ENCODE data around the gene NUDT5. TPM values are rescaled to one million over a fixed set of nuclear protein-coding genes. Genes with fewer than 3 reads are reported as not detected.

The NUDT5 gene
- total RNA-seq, 1 experiment from 2014 or later, result 117 TPM

DNA sequence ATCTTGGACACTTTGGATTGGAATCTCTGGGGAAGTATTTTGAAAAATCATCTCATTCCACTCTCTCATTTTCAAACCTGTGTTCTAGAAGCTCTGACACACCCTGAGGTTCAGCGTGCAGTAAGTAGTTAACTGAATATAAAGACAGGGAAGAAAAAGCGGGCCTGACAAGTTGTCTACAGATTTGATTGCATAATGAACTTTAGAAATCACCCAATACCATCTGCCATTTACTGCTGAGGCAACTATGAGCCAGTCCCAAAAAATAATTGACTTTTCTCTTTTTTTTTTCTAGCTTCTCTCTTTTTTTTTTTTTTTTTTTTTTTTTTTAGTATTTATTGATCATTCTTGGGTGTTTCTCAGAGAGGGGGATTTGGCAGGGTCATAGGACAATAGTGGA is 29.8 kb upstream of the NUDT5 start:
- DNase-seq, result no peak
- Histone ChIP-seq H2AFZ (ENCODE audit: low read length) (no peak overlapping the region), H3K9me3 (ENCODE audit: control insufficient read depth, low read depth, low read length) (no peaks in the 10 kb centered on the region), H3K9ac (ENCODE audit: extremely low read depth, insufficient read length, low read length) (no peak overlapping the region), H2BK5ac (ENCODE audit: insufficient read length, low read length) (no peak overlapping the region), H3K23ac (ENCODE audit: insufficient read length, low read depth, low read length) (no peak overlapping the region), H3K27me3 (ENCODE audit: insufficient read depth, low read length) (no peaks in the 10 kb centered on the region), H3K56ac (ENCODE audit: insufficient read length, low read depth, low read length) (no peak overlapping the region), H3T11ph (ENCODE audit: low read length) (no peak overlapping the region), H2BK12ac (ENCODE audit: insufficient read length, low read depth, low read length) (no peak overlapping the region), H4K5ac (ENCODE audit: insufficient read length, low read depth, low read length) (no peak overlapping the region), H2BK120ac (ENCODE audit: low read depth, low read length, poor library complexity, severe bottlenecking) (no peak overlapping the region), H3K4me1 (ENCODE audit: insufficient read depth, low read length) (no peaks in the 10 kb centered on the region), H3K23me2 (ENCODE audit: insufficient read length, low read depth, low read length, poor library complexity, severe bottlenecking) (no peaks in the 10 kb centered on the region), H3K79me1 (ENCODE audit: insufficient read depth, low read depth, low read length, poor library complexity, severe bottlenecking) (peaks cover 8% of the 10 kb centered on the region), H3K14ac (ENCODE audit: insufficient read depth, low read length) (no peak overlapping the region), H3K27ac (ENCODE audit: insufficient read length, low read depth, low read length) (no peak overlapping the region), H3K4me2 (ENCODE audit: insufficient read depth, insufficient read length, low read length) (no peak overlapping the region), H2BK20ac (ENCODE audit: low read depth, low read length, poor library complexity, severe bottlenecking) (no peak overlapping the region), H3K4ac (ENCODE audit: low read depth, low read length) (no peak overlapping the region), H3K18ac (ENCODE audit: insufficient read length, low read depth, low read length) (no peak overlapping the region), H4K20me1 (ENCODE audit: control insufficient read depth, insufficient read depth, insufficient read length) (no peaks in the 10 kb centered on the region), H4K8ac (replicated peaks; ENCODE audit: insufficient read length, low read depth, low read length) (no peak overlapping the region), H4K91ac (ENCODE audit: insufficient read length, low read depth, low read length) (no peak overlapping the region), H2BK15ac (ENCODE audit: low read depth, low read length) (no peak overlapping the region), H2AK5ac (ENCODE audit: insufficient read length, low read length) (no peak overlapping the region), H3K79me2 (ENCODE audit: insufficient read depth, low read length) (peaks cover 2% of the 10 kb centered on the region; the same call in 1 of the 2 replicates)
- Mint-ChIP-seq H3K27me3 (ENCODE audit: low read depth) (no peaks in the 10 kb centered on the region), H3K27ac (no peak overlapping the region), H3K4me1 (peaks cover 0 to 5% of the 10 kb centered on the region in 2 experiments; a peak in 1 of 4 replicates), H3K4me3 (no peak overlapping the region), H3K9me3 (peaks cover 14 to 15% of the 10 kb centered on the region in 2 experiments), H3K36me3 (ENCODE audit: insufficient read depth in 1 of 3, low read depth in 3 of 3) (peaks cover 57 to 83% (median 70%) of the 10 kb centered on the region in 3 experiments)
- WGBS (ENCODE audit: extremely low coverage, insufficient read length, low lambda C conversion rate), result no CpG with 5 or more reads among the region's 2 CpGs
- TF ChIP-seq, protein P1, sequence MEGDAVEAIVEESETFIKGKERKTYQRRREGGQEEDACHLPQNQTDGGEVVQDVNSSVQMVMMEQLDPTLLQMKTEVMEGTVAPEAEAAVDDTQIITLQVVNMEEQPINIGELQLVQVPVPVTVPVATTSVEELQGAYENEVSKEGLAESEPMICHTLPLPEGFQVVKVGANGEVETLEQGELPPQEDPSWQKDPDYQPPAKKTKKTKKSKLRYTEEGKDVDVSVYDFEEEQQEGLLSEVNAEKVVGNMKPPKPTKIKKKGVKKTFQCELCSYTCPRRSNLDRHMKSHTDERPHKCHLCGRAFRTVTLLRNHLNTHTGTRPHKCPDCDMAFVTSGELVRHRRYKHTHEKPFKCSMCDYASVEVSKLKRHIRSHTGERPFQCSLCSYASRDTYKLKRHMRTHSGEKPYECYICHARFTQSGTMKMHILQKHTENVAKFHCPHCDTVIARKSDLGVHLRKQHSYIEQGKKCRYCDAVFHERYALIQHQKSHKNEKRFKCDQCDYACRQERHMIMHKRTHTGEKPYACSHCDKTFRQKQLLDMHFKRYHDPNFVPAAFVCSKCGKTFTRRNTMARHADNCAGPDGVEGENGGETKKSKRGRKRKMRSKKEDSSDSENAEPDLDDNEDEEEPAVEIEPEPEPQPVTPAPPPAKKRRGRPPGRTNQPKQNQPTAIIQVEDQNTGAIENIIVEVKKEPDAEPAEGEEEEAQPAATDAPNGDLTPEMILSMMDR (conservative IDR thresholded peaks at IDR 0.05), result no peak

Measured in H9 (cell line).